HCT116 (cell line): ENCODE results near the gene PSMC2.

Source experiments
- CTCF ChIP-seq, 3 experiments: fragments of 200-600 bp in 1 of 3; sonication (generic) in 1 of 3; IDR thresholded peaks in 2 of 3; conservative IDR thresholded peaks in 1 of 3; 2 replicates each; pipeline ENCODE4 v1.5.1; 2012 to 2017; ENCODE audit warnings: low read depth in 2 of 3, low read length in 2 of 3, antibody characterized with exemption in 1 of 3, borderline replicate concordance in 1 of 3, control low read depth in 1 of 3, mild to moderate bottlenecking in 1 of 3, mixed read lengths in 1 of 3, mixed run types in 1 of 3, moderate library complexity in 1 of 3; ENCODE audit not compliant: insufficient read depth in 1 of 3
- ELF1 ChIP-seq: IDR thresholded peaks from 2 replicates; pipeline ENCODE4 v1.6.1; 2012; ENCODE audit warnings: low read depth, borderline replicate concordance
- EZH2 ChIP-seq: fragments of 200-600 bp; sonication (generic); IDR thresholded peaks from 2 replicates; pipeline ENCODE4 v1.6.1; 2017; ENCODE audit warnings: antibody characterized with exemption, mixed run types
- FOSL1 ChIP-seq: IDR thresholded peaks from 2 replicates; pipeline ENCODE4 v1.6.1; 2012; ENCODE audit warnings: low read depth
- MAX ChIP-seq: IDR thresholded peaks from 2 replicates; pipeline ENCODE4 v1.6.1; 2012
- POLR2A ChIP-seq: IDR thresholded peaks from 2 replicates; pipeline ENCODE4 v1.7.0; 2011; ENCODE audit warnings: borderline replicate concordance; ENCODE audit not compliant: insufficient read depth, insufficient read length; ENCODE audit errors: extremely low read depth
- POLR2AphosphoS5 ChIP-seq: IDR thresholded peaks from 2 replicates; pipeline ENCODE4 v1.6.1; 2011; ENCODE audit warnings: mild to moderate bottlenecking, low read depth, low read length, moderate library complexity
- SP1 ChIP-seq: IDR thresholded peaks from 2 replicates; pipeline ENCODE4 v1.6.1; 2012; ENCODE audit warnings: low read depth
- SRF ChIP-seq: IDR thresholded peaks from 2 replicates; pipeline ENCODE4 v1.6.1; 2012; ENCODE audit warnings: low read depth
- ZBTB33 ChIP-seq: IDR thresholded peaks from 2 replicates; pipeline ENCODE4 v1.6.1; 2011; ENCODE audit warnings: mild to moderate bottlenecking, low read length, moderate library complexity; ENCODE audit not compliant: insufficient replicate concordance; ENCODE audit errors: extremely low read depth
- ZFX ChIP-seq: fragments of 450-650 bp; IDR thresholded peaks from 2 replicates; pipeline ENCODE4 v1.6.1; 2017

GRCh38 chr7:103343758-103344452 lies 3.5 kb upstream of the PSMC2 start:
- no peak for TF ChIP-seq POLR2A
- TF ChIP-seq CTCF (IDR thresholded peaks at IDR 0.05 in 2 of 3, conservative IDR thresholded peaks at IDR 0.05 in 1 of 3; ENCODE audit: borderline replicate concordance in 1 of 3, insufficient read depth in 1 of 3, low read depth in 2 of 3, low read length in 2 of 3) = no peak
- TF ChIP-seq ELF1 = no peak
- TF ChIP-seq SRF = no peak
- no peak for TF ChIP-seq SP1
- TF ChIP-seq MAX = no peak
- TF ChIP-seq ZFX = no peak
- TF ChIP-seq POLR2AphosphoS5 = no peak
- TF ChIP-seq FOSL1 = no peak
- no peak for TF ChIP-seq ZBTB33
- no peak for TF ChIP-seq EZH2
